ENCODE results near the gene KCNAB1.
"Not testable (repeated sequence)": the region's sequence is repeated elsewhere in the genome, so short reads cannot be mapped to it uniquely, and the experiment has no call there.

Gene KCNAB1

GRCh38 chr3:156539051-156539450 lies 418.7 kb downstream of the KCNAB1 start:
- DNase-seq (ENCODE audit: low read depth in 2 of 2): no peak

GRCh38 chr3:156539802-156540201 lies 419.4 kb downstream of the KCNAB1 start:
- no peak for DNase-seq (ENCODE audit: low read depth in 2 of 2)

GRCh38 chr3:156542101-156543042 lies 422.0 kb downstream of the KCNAB1 start:
- DNase-seq (ENCODE audit: low read depth in 2 of 2): no peak

GRCh38 chr3:156543043-156543555 lies 422.7 kb downstream of the KCNAB1 start:
- DNase-seq (ENCODE audit: low read depth in 2 of 2): no peak

GRCh38 chr3:156547637-156548036 lies 427.3 kb downstream of the KCNAB1 start:
- no peak for DNase-seq (ENCODE audit: low read depth in 2 of 2)

- no peak for DNase-seq (ENCODE audit: low read depth in 2 of 2)
Observed at GRCh38 chr3:156548041-156548687, 427.8 kb downstream of the KCNAB1 start.

GRCh38 chr3:156548902-156549301 lies 428.5 kb downstream of the KCNAB1 start:
- DNase-seq (ENCODE audit: low read depth in 2 of 2): no peak

- DNase-seq (ENCODE audit: low read depth in 2 of 2): no peak
Observed at GRCh38 chr3:156551261-156551660, 430.9 kb downstream of the KCNAB1 start.

GRCh38 chr3:156551746-156552145 lies 431.4 kb downstream of the KCNAB1 start:
- no peak for DNase-seq (ENCODE audit: low read depth in 2 of 2)

GRCh38 chr3:156552973-156553372 lies 432.6 kb downstream of the KCNAB1 start:
- DNase-seq (ENCODE audit: low read depth in 2 of 2): no peak

GRCh38 chr3:156553705-156554356 lies 433.5 kb downstream of the KCNAB1 start:
- DNase-seq (ENCODE audit: low read depth in 2 of 2): no peak

GRCh38 chr3:156554515-156554841 lies 434.1 kb downstream of the KCNAB1 start:
- DNase-seq (ENCODE audit: low read depth in 2 of 2): no peak

GRCh38 chr3:156554842-156555687 lies 434.7 kb downstream of the KCNAB1 start, which contains the start of gene SSR3:
Gene SSR3, minus strand, starts transcription at chr3:156555117. Its CDS starts 28 bp downstream, at chr3:156555089.
- DNase-seq (ENCODE audit: low read depth in 2 of 2): peak; percentile 94 to 97

GRCh38 chr3:156558389-156558788 lies 438.0 kb downstream of the KCNAB1 start:
- DNase-seq (ENCODE audit: low read depth in 2 of 2): no peak

GRCh38 chr3:156559321-156559720 lies 438.9 kb downstream of the KCNAB1 start:
- DNase-seq (ENCODE audit: low read depth in 2 of 2): no peak

- DNase-seq (ENCODE audit: low read depth in 2 of 2): no peak
Observed at GRCh38 chr3:156561533-156561932, 441.2 kb downstream of the KCNAB1 start.

GRCh38 chr3:156562486-156562885 lies 442.1 kb downstream of the KCNAB1 start:
- DNase-seq (ENCODE audit: low read depth in 2 of 2): not testable (repeated sequence)

GRCh38 chr3:156563900-156564682 lies 443.7 kb downstream of the KCNAB1 start:
- DNase-seq (ENCODE audit: low read depth in 2 of 2): no peak

- DNase-seq (ENCODE audit: low read depth in 2 of 2): not testable (repeated sequence)
Observed at GRCh38 chr3:156569016-156569415, 448.6 kb downstream of the KCNAB1 start.

- DNase-seq (ENCODE audit: low read depth in 2 of 2): not testable (repeated sequence)
Observed at GRCh38 chr3:156569881-156570280, 449.5 kb downstream of the KCNAB1 start.

All from stimulated activated CD8-positive, alpha-beta memory T cell treated with anti-CD3 and anti-CD28 coated beads, Interleukin-2, amount 100 ng/mL, for 1 hour (primary cell).